DMS153 (cell line): Measurements from ENCODE around the gene KSR1.
"Not testable (repeated sequence)": the region's sequence is repeated elsewhere in the genome, so short reads cannot be mapped to it uniquely, and the experiment has no call there.

Experiments used
- DNase-seq: peaks from one replicate; lab custom pipeline; 2025; lab: John Stamatoyannopoulos, UW

Gene KSR1

GRCh38 chr17:27609611-27610303 lies 153.5 kb downstream of the KSR1 start:
- peak; percentile 21 for DNase-seq

- no peak for DNase-seq
These were observed 154.0 kb downstream of the KSR1 start for GRCh38 chr17:27610304-27610677.

GRCh38 chr17:27612160-27612770 lies 156.0 kb downstream of the KSR1 start:
- DNase-seq: no peak

- no peak for DNase-seq
These were observed 157.2 kb downstream of the KSR1 start for GRCh38 chr17:27613433-27613832.

- DNase-seq: no peak
These were observed 158.9 kb downstream of the KSR1 start for GRCh38 chr17:27615121-27615520.

- no peak for DNase-seq
These were observed 160.2 kb downstream of the KSR1 start for GRCh38 chr17:27616414-27616813.

GRCh38 chr17:27618417-27618816 lies 162.2 kb downstream of the KSR1 start:
- DNase-seq: no peak

GRCh38 chr17:27620721-27621120 lies 164.5 kb downstream of the KSR1 start:
- no peak for DNase-seq

GRCh38 chr17:27621536-27621935 lies 165.3 kb downstream of the KSR1 start:
- no peak for DNase-seq

- DNase-seq: no peak
These were observed 165.8 kb downstream of the KSR1 start for GRCh38 chr17:27621942-27622559.

GRCh38 chr17:27622986-27623385 lies 166.7 kb downstream of the KSR1 start:
- DNase-seq: no peak

- no peak for DNase-seq
These were observed 167.4 kb downstream of the KSR1 start for GRCh38 chr17:27623614-27624013.

- no peak for DNase-seq
These were observed 168.3 kb downstream of the KSR1 start for GRCh38 chr17:27624539-27624938.

GRCh38 chr17:27625856-27626255 lies 169.6 kb downstream of the KSR1 start:
- no peak for DNase-seq

GRCh38 chr17:27627514-27627913 lies 171.3 kb downstream of the KSR1 start:
- DNase-seq: no peak

- no peak for DNase-seq
These were observed 172.1 kb downstream of the KSR1 start for GRCh38 chr17:27628376-27628775.

- DNase-seq: not testable (repeated sequence)
These were observed 173.0 kb downstream of the KSR1 start for GRCh38 chr17:27629260-27629659.

GRCh38 chr17:27630607-27631410 lies 174.6 kb downstream of the KSR1 start, which contains the start of gene LGALS9:
Gene LGALS9 (plus strand): TSS chr17:27631188. CDS start chr17:27631266, 78 bp downstream.
- peak; percentile 54 for DNase-seq

GRCh38 chr17:27631411-27631760 lies 175.1 kb downstream of the KSR1 start:
- no peak for DNase-seq

- no peak for DNase-seq
These were observed 175.9 kb downstream of the KSR1 start for GRCh38 chr17:27631897-27632725.

GRCh38 chr17:27632766-27633165 lies 176.5 kb downstream of the KSR1 start:
- DNase-seq: not testable (repeated sequence)
